ENCODE measurements around the gene STYX.

DNA sequence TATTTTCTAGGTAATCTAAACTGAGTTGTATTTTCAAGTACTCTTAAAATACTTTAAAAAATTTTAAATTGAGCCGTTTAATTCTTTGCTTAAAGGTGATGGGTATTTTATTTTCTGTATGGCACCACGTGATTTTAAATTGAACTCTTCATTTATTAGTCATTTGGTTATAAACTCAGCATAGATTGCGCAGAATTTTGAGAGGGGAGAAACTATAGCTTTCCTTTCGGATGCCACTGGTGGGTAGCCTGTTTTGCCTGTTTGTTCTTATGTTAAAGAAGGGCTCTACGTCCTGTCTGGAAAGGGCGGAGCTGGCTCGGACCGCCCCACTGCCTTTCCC, 411 bp upstream of the STYX start:
- TF ChIP-seq, protein P1, sequence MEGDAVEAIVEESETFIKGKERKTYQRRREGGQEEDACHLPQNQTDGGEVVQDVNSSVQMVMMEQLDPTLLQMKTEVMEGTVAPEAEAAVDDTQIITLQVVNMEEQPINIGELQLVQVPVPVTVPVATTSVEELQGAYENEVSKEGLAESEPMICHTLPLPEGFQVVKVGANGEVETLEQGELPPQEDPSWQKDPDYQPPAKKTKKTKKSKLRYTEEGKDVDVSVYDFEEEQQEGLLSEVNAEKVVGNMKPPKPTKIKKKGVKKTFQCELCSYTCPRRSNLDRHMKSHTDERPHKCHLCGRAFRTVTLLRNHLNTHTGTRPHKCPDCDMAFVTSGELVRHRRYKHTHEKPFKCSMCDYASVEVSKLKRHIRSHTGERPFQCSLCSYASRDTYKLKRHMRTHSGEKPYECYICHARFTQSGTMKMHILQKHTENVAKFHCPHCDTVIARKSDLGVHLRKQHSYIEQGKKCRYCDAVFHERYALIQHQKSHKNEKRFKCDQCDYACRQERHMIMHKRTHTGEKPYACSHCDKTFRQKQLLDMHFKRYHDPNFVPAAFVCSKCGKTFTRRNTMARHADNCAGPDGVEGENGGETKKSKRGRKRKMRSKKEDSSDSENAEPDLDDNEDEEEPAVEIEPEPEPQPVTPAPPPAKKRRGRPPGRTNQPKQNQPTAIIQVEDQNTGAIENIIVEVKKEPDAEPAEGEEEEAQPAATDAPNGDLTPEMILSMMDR (IDR thresholded peaks at IDR 0.05) = no peak
- TF ChIP-seq EP300 (IDR thresholded peaks at IDR 0.05; ENCODE audit: low read depth) (no peak), POLR2A (IDR thresholded peaks at IDR 0.05) (no peak), POLR2AphosphoS5 (IDR thresholded peaks at IDR 0.05) (no peak)

Measured in transverse colon (tissue), 4 donors.